Esophagus muscularis mucosa (tissue), 3 donors: Measurements from ENCODE around the gene PLB1.

Experiments
- CTCF ChIP-seq, 3 experiments: fragments of 200-600 bp in 2 of 3; fragments of 450-650 bp in 1 of 3; sonication (generic) in 2 of 3; IDR thresholded peaks; one replicate each; pipeline ENCODE4 v1.5.1; 2017 to 2019; ENCODE audit warnings: antibody characterized with exemption in 3 of 3, mild to moderate bottlenecking in 2 of 3, moderate library complexity in 1 of 3
- POLR2A ChIP-seq: fragments of 450-650 bp; IDR thresholded peaks from one replicate; pipeline ENCODE4 v1.6.1; 2017; ENCODE audit warnings: antibody characterized with exemption, moderate library complexity, mild to moderate bottlenecking, low read depth
- POLR2AphosphoS5 ChIP-seq, 2 donors: sonication (generic); formaldehyde crosslinking; IDR thresholded peaks; one replicate each; pipeline ENCODE4 v1.6.1; 2017; ENCODE audit warnings: antibody characterized with exemption in 2 of 2

- TF ChIP-seq POLR2AphosphoS5 (IDR thresholded peaks at IDR 0.05) (peak; percentile 40 to 63), POLR2A (no peak), CTCF (IDR thresholded peaks at IDR 0.05) (no peak)
Measured at GRCh38 chr2:28643327-28643726, 147.5 kb downstream of the PLB1 start.
